DOHH2 (cell line): ENCODE results near the gene RANBP10.

Source experiments
- H3F3A ChIP-seq: fragments of 200-600 bp; sonication (generic), shearing (Covaris generic); 2 replicates; pipeline ENCODE4 v1.6.0; 2016; ENCODE audit warnings: antibody characterized with exemption, mild to moderate bottlenecking; ENCODE audit not compliant: control insufficient read depth, insufficient read depth
- H3K27ac ChIP-seq: fragments of 200-600 bp; sonication (generic); 2 replicates; pipeline ENCODE4 v1.5.1; 2014; ENCODE audit warnings: low read depth, mild to moderate bottlenecking, low read length, moderate library complexity
- H3K27me3 ChIP-seq: fragments of 200-600 bp; sonication (generic); 2 replicates; pipeline ENCODE4 v1.6.1; 2014; ENCODE audit warnings: mild to moderate bottlenecking, low read length, mixed read lengths; ENCODE audit not compliant: control insufficient read depth
- H3K36me3 ChIP-seq: fragments of 200-600 bp; sonication (generic); 2 replicates; pipeline ENCODE4 v1.6.1; 2014; ENCODE audit warnings: mild to moderate bottlenecking, low read length, moderate library complexity, mixed read lengths; ENCODE audit not compliant: control insufficient read depth
- H3K4me1 ChIP-seq: fragments of 200-600 bp; sonication (generic); 2 replicates; pipeline ENCODE4 v1.6.1; 2014; ENCODE audit warnings: mild to moderate bottlenecking, low read length, mixed read lengths; ENCODE audit not compliant: control insufficient read depth
- H3K4me2 ChIP-seq: fragments of 200-600 bp; sonication (generic); 2 replicates; pipeline ENCODE4 v1.6.0; 2014; ENCODE audit warnings: mild to moderate bottlenecking, low read length, moderate library complexity
- H3K4me3 ChIP-seq: fragments of 200-600 bp; sonication (generic); 2 replicates; pipeline ENCODE4 v1.5.1; 2014; ENCODE audit warnings: mild to moderate bottlenecking, low read length, mixed read lengths
- H3K79me2 ChIP-seq: fragments of 200-600 bp; sonication (generic); 2 replicates; pipeline ENCODE4 v1.6.1; 2014; ENCODE audit warnings: mild to moderate bottlenecking, low read length, mixed read lengths; ENCODE audit not compliant: control insufficient read depth
- H3K9me2 ChIP-seq: fragments of 200-600 bp; sonication (generic); replicated peaks from 2 replicates; pipeline ENCODE4 v1.6.1; 2014; ENCODE audit warnings: mild to moderate bottlenecking, low read length, mixed read lengths; ENCODE audit not compliant: control insufficient read depth
- H3K9me3 ChIP-seq: fragments of 200-600 bp; sonication (generic); 2 replicates; pipeline ENCODE4 v1.6.1; 2014; ENCODE audit warnings: antibody characterized with exemption, low read length, mixed read lengths; ENCODE audit not compliant: control insufficient read depth, insufficient read depth
- H4K20me1 ChIP-seq: fragments of 200-600 bp; sonication (generic); 2 replicates; pipeline ENCODE4 v1.6.0; 2014; ENCODE audit warnings: low read depth, mild to moderate bottlenecking, antibody characterized with exemption, low read length, moderate library complexity; ENCODE audit not compliant: control insufficient read depth, insufficient read depth
- EZH2phosphoT487 ChIP-seq: fragments of 200-600 bp; sonication (generic); IDR thresholded peaks from 2 replicates; pipeline ENCODE4 v1.6.1; 2017; ENCODE audit warnings: borderline replicate concordance, mild to moderate bottlenecking, antibody characterized with exemption, low read length, moderate library complexity, mixed read lengths
- TF ChIP-seq, protein P1 (sequence below): fragments of 200-600 bp; sonication (generic); IDR thresholded peaks from one replicate; pipeline ENCODE4 v1.5.1; 2014; ENCODE audit warnings: antibody characterized with exemption, mild to moderate bottlenecking, low read depth, low read length; ENCODE audit not compliant: poor library complexity, severe bottlenecking

RANBP10 gene

DNA sequence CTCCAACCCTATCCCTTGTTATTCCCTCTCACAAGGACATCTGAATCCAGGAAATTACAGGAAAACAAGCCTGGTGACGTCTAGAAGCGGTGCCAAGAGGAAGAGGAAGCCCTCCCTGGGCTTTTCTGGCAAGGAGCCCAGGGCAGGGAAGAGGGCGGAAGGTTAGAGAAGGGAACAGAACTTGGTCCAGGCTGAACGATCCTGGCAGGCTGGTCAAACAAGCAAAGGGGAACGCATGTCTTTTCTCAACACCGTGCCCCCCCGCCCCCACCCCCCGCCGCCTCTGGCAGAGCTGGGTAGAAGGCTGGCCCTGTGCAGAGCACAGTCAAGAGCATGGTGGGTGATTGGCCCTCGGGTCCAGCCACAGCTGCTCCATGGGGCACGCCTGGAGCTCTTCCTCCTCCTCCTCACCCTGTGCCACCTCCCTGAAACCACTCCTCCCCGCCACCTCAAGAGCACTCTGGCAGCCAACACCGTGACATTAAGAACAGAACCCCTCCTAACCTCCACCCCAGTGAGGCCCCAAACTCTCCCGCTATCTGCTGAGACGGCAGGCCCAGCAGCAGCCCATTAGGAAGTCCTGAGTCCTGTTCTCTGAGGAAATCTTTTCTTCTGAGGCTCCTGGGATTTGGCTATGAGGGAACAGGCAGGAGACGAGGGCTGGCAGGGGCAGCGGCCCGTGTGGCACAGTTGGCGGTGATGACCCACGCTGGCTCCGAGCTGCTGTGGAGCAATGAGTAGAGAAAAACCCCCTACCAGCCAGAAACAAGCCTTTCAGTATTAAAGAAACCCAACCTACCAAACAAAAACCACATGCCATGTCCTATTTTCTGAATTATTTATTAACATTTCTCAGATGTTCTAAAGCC, 132.4 kb downstream of the RANBP10 start:
- Histone ChIP-seq H4K20me1 (no peaks in the 10 kb centered on the region), H3K79me2 (no peaks in the 10 kb centered on the region), H3K4me2 (no peak overlapping the region), H3K4me3 (no peak overlapping the region), H3K36me3 (no peaks in the 10 kb centered on the region), H3K4me1 (peaks cover 16% of the 10 kb centered on the region), H3K27me3 (no peaks in the 10 kb centered on the region), H3F3A (no peaks in the 10 kb centered on the region), H3K9me2 (no peaks in the 10 kb centered on the region), H3K27ac (no peak overlapping the region), H3K9me3 (no peaks in the 10 kb centered on the region)
- TF ChIP-seq, protein P1, sequence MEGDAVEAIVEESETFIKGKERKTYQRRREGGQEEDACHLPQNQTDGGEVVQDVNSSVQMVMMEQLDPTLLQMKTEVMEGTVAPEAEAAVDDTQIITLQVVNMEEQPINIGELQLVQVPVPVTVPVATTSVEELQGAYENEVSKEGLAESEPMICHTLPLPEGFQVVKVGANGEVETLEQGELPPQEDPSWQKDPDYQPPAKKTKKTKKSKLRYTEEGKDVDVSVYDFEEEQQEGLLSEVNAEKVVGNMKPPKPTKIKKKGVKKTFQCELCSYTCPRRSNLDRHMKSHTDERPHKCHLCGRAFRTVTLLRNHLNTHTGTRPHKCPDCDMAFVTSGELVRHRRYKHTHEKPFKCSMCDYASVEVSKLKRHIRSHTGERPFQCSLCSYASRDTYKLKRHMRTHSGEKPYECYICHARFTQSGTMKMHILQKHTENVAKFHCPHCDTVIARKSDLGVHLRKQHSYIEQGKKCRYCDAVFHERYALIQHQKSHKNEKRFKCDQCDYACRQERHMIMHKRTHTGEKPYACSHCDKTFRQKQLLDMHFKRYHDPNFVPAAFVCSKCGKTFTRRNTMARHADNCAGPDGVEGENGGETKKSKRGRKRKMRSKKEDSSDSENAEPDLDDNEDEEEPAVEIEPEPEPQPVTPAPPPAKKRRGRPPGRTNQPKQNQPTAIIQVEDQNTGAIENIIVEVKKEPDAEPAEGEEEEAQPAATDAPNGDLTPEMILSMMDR = no peak
- TF ChIP-seq EZH2phosphoT487 = no peak
